GM12892 (cell line): ENCODE results near the gene DRICH1.

Source experiments
- POLR2A ChIP-seq: IDR thresholded peaks from 2 replicates; pipeline ENCODE4 v1.6.1; 2011; ENCODE audit warnings: low read depth, low read length, control low read depth
- POLR2AphosphoS5 ChIP-seq: IDR thresholded peaks from 2 replicates; pipeline ENCODE4 v1.6.1; 2011; ENCODE audit warnings: low read depth, low read length, control low read depth
- TAF1 ChIP-seq: IDR thresholded peaks from 2 replicates; pipeline ENCODE4 v1.6.1; 2011; ENCODE audit warnings: low read depth, mild to moderate bottlenecking, control low read depth, low read length, borderline replicate concordance

GRCh38 chr22:23565915-23566704 lies 66.0 kb downstream of the DRICH1 start:
- TF ChIP-seq TAF1 (no peak), POLR2A (no peak), POLR2AphosphoS5 (no peak)
